Prostate gland (tissue), 2 donors: Measurements from ENCODE around the gene NT5DC4.

Experiments used
- POLR2A ChIP-seq: fragments of 450-650 bp; IDR thresholded peaks from one replicate; pipeline ENCODE4 v1.6.1; 2016; ENCODE audit warnings: antibody characterized with exemption, mild to moderate bottlenecking
- POLR2AphosphoS5 ChIP-seq: sonication (generic); formaldehyde crosslinking; IDR thresholded peaks from one replicate; pipeline ENCODE4 v1.6.1; 2017; ENCODE audit warnings: antibody characterized with exemption
- TF ChIP-seq, protein P1 (sequence below), 4 experiments: fragments of 200-600 bp in 2 of 4; fragments of 450-650 bp in 2 of 4; sonication (generic) in 2 of 4; IDR thresholded peaks; 1 replicate in 3 of 4; 2 replicates in 1 of 4; pipeline ENCODE4 v1.5.1; 2016 to 2019; ENCODE audit warnings: antibody characterized with exemption in 4 of 4, mild to moderate bottlenecking in 2 of 4, moderate library complexity in 2 of 4

DNA sequence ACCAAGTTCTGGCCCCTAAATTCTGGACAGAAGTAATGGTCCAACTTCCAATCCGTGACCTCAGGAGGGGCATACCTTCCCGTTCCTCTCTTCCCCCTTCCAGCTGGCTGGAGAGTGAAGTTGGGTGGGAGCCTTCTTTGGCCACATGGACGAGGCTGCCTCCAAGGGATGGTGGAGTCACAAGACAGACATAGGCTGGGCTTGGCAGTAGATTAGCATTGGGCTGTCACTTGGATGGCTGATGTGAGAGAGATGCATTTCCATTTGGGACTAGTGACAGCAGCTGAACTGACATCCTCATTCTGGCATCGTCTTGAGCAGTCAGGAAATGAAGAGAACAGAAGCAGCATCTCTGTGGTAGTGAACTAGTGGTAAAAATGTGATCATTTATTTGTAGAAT lies 12.6 kb downstream of the NT5DC4 start:
- TF ChIP-seq, protein P1, sequence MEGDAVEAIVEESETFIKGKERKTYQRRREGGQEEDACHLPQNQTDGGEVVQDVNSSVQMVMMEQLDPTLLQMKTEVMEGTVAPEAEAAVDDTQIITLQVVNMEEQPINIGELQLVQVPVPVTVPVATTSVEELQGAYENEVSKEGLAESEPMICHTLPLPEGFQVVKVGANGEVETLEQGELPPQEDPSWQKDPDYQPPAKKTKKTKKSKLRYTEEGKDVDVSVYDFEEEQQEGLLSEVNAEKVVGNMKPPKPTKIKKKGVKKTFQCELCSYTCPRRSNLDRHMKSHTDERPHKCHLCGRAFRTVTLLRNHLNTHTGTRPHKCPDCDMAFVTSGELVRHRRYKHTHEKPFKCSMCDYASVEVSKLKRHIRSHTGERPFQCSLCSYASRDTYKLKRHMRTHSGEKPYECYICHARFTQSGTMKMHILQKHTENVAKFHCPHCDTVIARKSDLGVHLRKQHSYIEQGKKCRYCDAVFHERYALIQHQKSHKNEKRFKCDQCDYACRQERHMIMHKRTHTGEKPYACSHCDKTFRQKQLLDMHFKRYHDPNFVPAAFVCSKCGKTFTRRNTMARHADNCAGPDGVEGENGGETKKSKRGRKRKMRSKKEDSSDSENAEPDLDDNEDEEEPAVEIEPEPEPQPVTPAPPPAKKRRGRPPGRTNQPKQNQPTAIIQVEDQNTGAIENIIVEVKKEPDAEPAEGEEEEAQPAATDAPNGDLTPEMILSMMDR (IDR thresholded peaks at IDR 0.05), result no peak
- no peak for TF ChIP-seq POLR2A
- TF ChIP-seq POLR2AphosphoS5, result no peak
